HEK293 (cell line): Measurements from ENCODE around the gene CA5A.

Experiments
- CTCF ChIA-PET: fragments of 350-600 bp; formaldehyde crosslinking; extraction: SDS; loops from one replicate; lab custom pipeline; 2021; ENCODE audit warnings: antibody characterized with exemption; lab: Yijun Ruan, JAX
- POLR2A ChIA-PET: fragments of 300-600 bp; formaldehyde crosslinking; extraction: SDS; loops from one replicate; lab custom pipeline; 2020; ENCODE audit warnings: antibody characterized with exemption, inconsistent platforms; lab: Yijun Ruan, JAX
- H3K27ac ChIP-seq: fragments of 200-500 bp; sonication (Bioruptor generic); 2 replicates; pipeline ENCODE4 v1.5.1; 2014; ENCODE audit warnings: low read depth, low read length, control low read depth, inconsistent platforms; ENCODE audit errors: extremely low read depth
- H3K36me3 ChIP-seq, 2 experiments: fragments of 200-500 bp in 1 of 2; sonication (Bioruptor generic) in 1 of 2; 1 replicate in 1 of 2; 2 replicates in 1 of 2; pipeline ENCODE4 v1.5.1; 2014 to 2017; ENCODE audit warnings: inconsistent platforms in 2 of 2, low read length in 2 of 2; ENCODE audit not compliant: control insufficient read depth in 2 of 2, insufficient read depth in 1 of 2
- H3K4me1 ChIP-seq: fragments of 200-500 bp; sonication (Bioruptor generic); 2 replicates; pipeline ENCODE4 v1.5.1; 2014; ENCODE audit warnings: mild to moderate bottlenecking, low read length, inconsistent platforms; ENCODE audit not compliant: control insufficient read depth, insufficient read depth
- H3K4me3 ChIP-seq: 2 replicates; pipeline ENCODE4 v1.5.1; 2011; ENCODE audit warnings: low read depth, mild to moderate bottlenecking, control low read depth, low read length, moderate library complexity
- H3K9me3 ChIP-seq: fragments of 200-500 bp; sonication (Bioruptor generic); 2 replicates; pipeline ENCODE4 v1.5.1; 2014; ENCODE audit warnings: low read depth, low read length, inconsistent platforms; ENCODE audit not compliant: control insufficient read depth, insufficient read depth
- FEZF1 ChIP-seq: fragments of 450-650 bp; formaldehyde crosslinking; IDR thresholded peaks from 2 replicates; pipeline ENCODE4 v1.5.1; 2016; ENCODE audit warnings: missing biosample characterization, missing genetic modification characterization
- GLIS2 ChIP-seq: fragments of 450-650 bp; formaldehyde crosslinking; IDR thresholded peaks from 2 replicates; pipeline ENCODE4 v1.5.1; 2016; ENCODE audit warnings: missing biosample characterization, missing genetic modification characterization
- KLF16 ChIP-seq: fragments of 450-650 bp; formaldehyde crosslinking; IDR thresholded peaks from 2 replicates; pipeline ENCODE4 v1.5.1; 2017; ENCODE audit warnings: missing biosample characterization, missing genetic modification characterization
- PATZ1 ChIP-seq: fragments of 450-650 bp; formaldehyde crosslinking; IDR thresholded peaks from 2 replicates; pipeline ENCODE4 v1.5.1; 2016; ENCODE audit warnings: missing biosample characterization, missing genetic modification characterization
- SP2 ChIP-seq: fragments of 450-650 bp; formaldehyde crosslinking; IDR thresholded peaks from 2 replicates; pipeline ENCODE4 v1.5.1; 2016; ENCODE audit warnings: missing biosample characterization, missing genetic modification characterization
- SP7 ChIP-seq: fragments of 450-650 bp; formaldehyde crosslinking; IDR thresholded peaks from 2 replicates; pipeline ENCODE4 v1.5.1; 2016; ENCODE audit warnings: missing biosample characterization, missing genetic modification characterization
- TRIM28 ChIP-seq: IDR thresholded peaks from 2 replicates; pipeline ENCODE4 v1.6.1; 2011; ENCODE audit warnings: low read length, control low read depth, borderline replicate concordance
- ZBTB20 ChIP-seq: fragments of 450-650 bp; formaldehyde crosslinking; IDR thresholded peaks from 2 replicates; pipeline ENCODE4 v1.5.1; 2016; ENCODE audit warnings: missing biosample characterization, missing genetic modification characterization
- ZBTB48 ChIP-seq: fragments of 450-650 bp; formaldehyde crosslinking; IDR thresholded peaks from 2 replicates; pipeline ENCODE4 v1.5.1; 2016; ENCODE audit warnings: missing biosample characterization, missing genetic modification characterization
- ZEB2 ChIP-seq: fragments of 450-650 bp; formaldehyde crosslinking; IDR thresholded peaks from 2 replicates; pipeline ENCODE4 v1.5.1; 2016; ENCODE audit warnings: missing biosample characterization, missing genetic modification characterization
- ZFHX2 ChIP-seq: fragments of 450-650 bp; formaldehyde crosslinking; conservative IDR thresholded peaks from 2 replicates; pipeline ENCODE4 v1.5.1; 2016; ENCODE audit warnings: missing biosample characterization, missing genetic modification characterization
- ZFP69B ChIP-seq: fragments of 450-650 bp; formaldehyde crosslinking; IDR thresholded peaks from 2 replicates; pipeline ENCODE4 v1.5.1; 2016; ENCODE audit warnings: missing biosample characterization, missing genetic modification characterization
- ZIC2 ChIP-seq: fragments of 450-650 bp; formaldehyde crosslinking; IDR thresholded peaks from 2 replicates; pipeline ENCODE4 v1.5.1; 2016; ENCODE audit warnings: missing biosample characterization, missing genetic modification characterization
- ZNF2 ChIP-seq: fragments of 450-650 bp; formaldehyde crosslinking; IDR thresholded peaks from 2 replicates; pipeline ENCODE4 v1.5.1; 2016; ENCODE audit warnings: missing biosample characterization, missing genetic modification characterization
- ZNF23 ChIP-seq: fragments of 450-650 bp; formaldehyde crosslinking; IDR thresholded peaks from 2 replicates; pipeline ENCODE4 v1.5.1; 2016; ENCODE audit warnings: missing biosample characterization, missing genetic modification characterization, borderline replicate concordance
- ZNF274 ChIP-seq, 2 experiments: fragments of 200-500 bp in 1 of 2; fragments of 450-650 bp in 1 of 2; sonication (Bioruptor generic) in 1 of 2; formaldehyde crosslinking in 1 of 2; IDR thresholded peaks; 2 replicates each; pipeline versions ENCODE4 v1.5.1 to v1.6.1; 2014 to 2016; ENCODE audit warnings: borderline replicate concordance in 1 of 2, inconsistent platforms in 1 of 2, low read length in 1 of 2, missing biosample characterization in 1 of 2, missing genetic modification characterization in 1 of 2
- ZNF398 ChIP-seq: fragments of 450-650 bp; formaldehyde crosslinking; IDR thresholded peaks from 2 replicates; pipeline ENCODE4 v1.5.1; 2017; ENCODE audit warnings: missing biosample characterization, missing genetic modification characterization
- ZNF560 ChIP-seq: fragments of 450-650 bp; formaldehyde crosslinking; IDR thresholded peaks from 2 replicates; pipeline ENCODE4 v1.5.1; 2017; ENCODE audit warnings: missing biosample characterization, missing genetic modification characterization, borderline replicate concordance
- ZNF626 ChIP-seq: fragments of 450-650 bp; sonication (Bioruptor Pico); formaldehyde crosslinking; IDR thresholded peaks from 2 replicates; pipeline ENCODE4 v1.5.1; 2018; ENCODE audit warnings: missing biosample characterization, missing genetic modification characterization, inconsistent platforms
- ZNF639 ChIP-seq: fragments of 450-650 bp; formaldehyde crosslinking; IDR thresholded peaks from 2 replicates; pipeline ENCODE4 v1.5.1; 2016; ENCODE audit warnings: missing biosample characterization, missing genetic modification characterization
- ZNF654 ChIP-seq: fragments of 450-650 bp; formaldehyde crosslinking; IDR thresholded peaks from 2 replicates; pipeline ENCODE4 v1.5.1; 2016; ENCODE audit warnings: low read depth, missing biosample characterization, missing genetic modification characterization
- ZNF664 ChIP-seq: fragments of 450-650 bp; formaldehyde crosslinking; IDR thresholded peaks from 2 replicates; pipeline ENCODE4 v1.5.1; 2016; ENCODE audit warnings: missing biosample characterization, missing genetic modification characterization
- ZNF768 ChIP-seq: fragments of 450-650 bp; formaldehyde crosslinking; IDR thresholded peaks from 2 replicates; pipeline ENCODE4 v1.5.1; 2018; ENCODE audit warnings: missing biosample characterization, mild to moderate bottlenecking, missing genetic modification characterization
- ZNF830 ChIP-seq: fragments of 450-650 bp; IDR thresholded peaks from 2 replicates; pipeline ENCODE4 v1.5.0; 2018; ENCODE audit warnings: missing biosample characterization, missing genetic modification characterization, low read depth, mild to moderate bottlenecking, moderate library complexity
- ZSCAN16 ChIP-seq: fragments of 450-650 bp; formaldehyde crosslinking; IDR thresholded peaks from 2 replicates; pipeline ENCODE4 v1.5.1; 2016; ENCODE audit warnings: missing biosample characterization, missing genetic modification characterization
- ZSCAN23 ChIP-seq: fragments of 450-650 bp; formaldehyde crosslinking; IDR thresholded peaks from 2 replicates; pipeline ENCODE4 v1.5.1; 2016; ENCODE audit warnings: missing biosample characterization, missing genetic modification characterization
- TF ChIP-seq, protein P1 (sequence below): fragments of 450-650 bp; formaldehyde crosslinking; IDR thresholded peaks from 2 replicates; pipeline ENCODE4 v1.5.1; 2016; ENCODE audit warnings: missing biosample characterization, missing genetic modification characterization, borderline replicate concordance
- TF ChIP-seq, protein P2 (sequence below): fragments of 450-650 bp; formaldehyde crosslinking; IDR thresholded peaks from 2 replicates; pipeline ENCODE4 v1.5.1; 2016; ENCODE audit warnings: missing biosample characterization, missing genetic modification characterization

Gene CA5A

GRCh38 chr16:87850009-87851006 lies 86.0 kb downstream of the CA5A start:
- POLR2A ChIA-PET, result interaction anchor here (0.9 to 1.8 kb wide), 4 partner anchors 18 to 44 kb away, joined by 3 to 18 read pairs (median 5); no protein-coding TSS in a partner anchor
- H3K27ac ChIP-seq, result no peak overlapping the region
- TF ChIP-seq ZNF560 (tag by site-specific recombination) (no peak), ZNF654 (peak; percentile 60), ZNF768 (tag by site-specific recombination) (peak; percentile 65; the same call in 1 of the 2 replicates), ZSCAN23 (tag by site-specific recombination) (no peak), ZNF830 (tag by site-specific recombination) (no peak), PATZ1 (tag by site-specific recombination) (peak; percentile 63; the same call in 1 of the 2 replicates), ZNF2 (tag by site-specific recombination) (peak; percentile 87), ZFHX2 (tag by site-specific recombination) (no peak), SP2 (no peak), ZNF664 (tag by site-specific recombination) (no peak), ZNF398 (tag by site-specific recombination) (no peak), ZSCAN16 (tag by site-specific recombination) (0 out of 2 replicates have a peak, but pooled peaks have one; percentile 81), ZIC2 (tag by site-specific recombination) (peak; percentile 55), TRIM28 (peak; percentile 31; the same call in 1 of the 2 replicates), ZNF626 (tag by site-specific recombination) (no peak), KLF16 (tag by site-specific recombination) (peak; percentile 77), ZNF23 (tag by site-specific recombination) (no peak), GLIS2 (tag by site-specific recombination) (peak; percentile 35; the same call in 1 of the 2 replicates), SP7 (tag by site-specific recombination) (peak; percentile 28; the same call in 1 of the 2 replicates), ZBTB48 (tag by site-specific recombination) (no peak), ZEB2 (no peak), ZNF274 (IDR thresholded peaks at IDR 0.05; ENCODE audit: low read length) (no peak), ZNF274 (tag by site-specific recombination; IDR thresholded peaks at IDR 0.05; ENCODE audit: borderline replicate concordance) (no peak), ZBTB20 (tag by site-specific recombination) (peak; percentile 69), ZFP69B (tag by site-specific recombination) (0 out of 2 replicates have a peak, but pooled peaks have one; percentile 28), ZNF639 (tag by site-specific recombination) (no peak), FEZF1 (peak; percentile 71)
- TF ChIP-seq, protein P1, sequence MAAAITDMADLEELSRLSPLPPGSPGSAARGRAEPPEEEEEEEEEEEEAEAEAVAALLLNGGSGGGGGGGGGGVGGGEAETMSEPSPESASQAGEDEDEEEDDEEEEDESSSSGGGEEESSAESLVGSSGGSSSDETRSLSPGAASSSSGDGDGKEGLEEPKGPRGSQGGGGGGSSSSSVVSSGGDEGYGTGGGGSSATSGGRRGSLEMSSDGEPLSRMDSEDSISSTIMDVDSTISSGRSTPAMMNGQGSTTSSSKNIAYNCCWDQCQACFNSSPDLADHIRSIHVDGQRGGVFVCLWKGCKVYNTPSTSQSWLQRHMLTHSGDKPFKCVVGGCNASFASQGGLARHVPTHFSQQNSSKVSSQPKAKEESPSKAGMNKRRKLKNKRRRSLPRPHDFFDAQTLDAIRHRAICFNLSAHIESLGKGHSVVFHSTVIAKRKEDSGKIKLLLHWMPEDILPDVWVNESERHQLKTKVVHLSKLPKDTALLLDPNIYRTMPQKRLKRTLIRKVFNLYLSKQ (tag by site-specific recombination), result no peak
- TF ChIP-seq, protein P2, sequence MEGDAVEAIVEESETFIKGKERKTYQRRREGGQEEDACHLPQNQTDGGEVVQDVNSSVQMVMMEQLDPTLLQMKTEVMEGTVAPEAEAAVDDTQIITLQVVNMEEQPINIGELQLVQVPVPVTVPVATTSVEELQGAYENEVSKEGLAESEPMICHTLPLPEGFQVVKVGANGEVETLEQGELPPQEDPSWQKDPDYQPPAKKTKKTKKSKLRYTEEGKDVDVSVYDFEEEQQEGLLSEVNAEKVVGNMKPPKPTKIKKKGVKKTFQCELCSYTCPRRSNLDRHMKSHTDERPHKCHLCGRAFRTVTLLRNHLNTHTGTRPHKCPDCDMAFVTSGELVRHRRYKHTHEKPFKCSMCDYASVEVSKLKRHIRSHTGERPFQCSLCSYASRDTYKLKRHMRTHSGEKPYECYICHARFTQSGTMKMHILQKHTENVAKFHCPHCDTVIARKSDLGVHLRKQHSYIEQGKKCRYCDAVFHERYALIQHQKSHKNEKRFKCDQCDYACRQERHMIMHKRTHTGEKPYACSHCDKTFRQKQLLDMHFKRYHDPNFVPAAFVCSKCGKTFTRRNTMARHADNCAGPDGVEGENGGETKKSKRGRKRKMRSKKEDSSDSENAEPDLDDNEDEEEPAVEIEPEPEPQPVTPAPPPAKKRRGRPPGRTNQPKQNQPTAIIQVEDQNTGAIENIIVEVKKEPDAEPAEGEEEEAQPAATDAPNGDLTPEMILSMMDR (tag by site-specific recombination), result peak; percentile 97

More at GRCh38 chr16:87850009-87851006, 86.0 kb downstream of the CA5A start:
- CTCF ChIA-PET, result interaction anchor here (0.5 to 5.3 kb wide), 34 partner anchors 7 to 623 kb away, joined by 3 to 120 read pairs (median 4); partner anchors contain the start of gene SLC7A5
- Histone ChIP-seq H3K9me3 (no peaks in the 10 kb centered on the region), H3K4me1 (peaks cover 8% of the 10 kb centered on the region), H3K36me3 (peaks cover 0 to 42% of the 10 kb centered on the region in 2 experiments; a peak in 1 of 3 replicates), H3K4me3 (no peak overlapping the region)
